Mesothelial cell of epicardium (in vitro differentiated cells): Measurements from ENCODE around the gene STAG3. TPM values are rescaled to one million over a fixed set of nuclear protein-coding genes. Genes with fewer than 3 reads are reported as not detected.

Source experiments
- DNase-seq, 2 experiments: peaks; one replicate each; pipeline ENCODE4 v3.0.0; 2021; ENCODE audit warnings: low spot score in 2 of 2; ENCODE audit not compliant: unreplicated experiment in 2 of 2
- H3K27ac Mint-ChIP-seq: 2 replicates; pipeline ENCODE4 v1.8.0; 2021; ENCODE audit warnings: mixed read lengths
- H3K27me3 Mint-ChIP-seq: 2 replicates; pipeline ENCODE4 v1.8.0; 2021; ENCODE audit warnings: low read depth, mixed read lengths
- H3K36me3 Mint-ChIP-seq: 2 replicates; pipeline ENCODE4 v1.8.0; 2021; ENCODE audit warnings: mixed read lengths
- H3K4me1 Mint-ChIP-seq: 2 replicates; pipeline ENCODE4 v1.8.0; 2021; ENCODE audit warnings: mixed read lengths
- H3K4me3 Mint-ChIP-seq: 2 replicates; pipeline ENCODE4 v1.8.0; 2021; ENCODE audit warnings: mild to moderate bottlenecking, moderate library complexity, mixed read lengths
- H3K9me3 Mint-ChIP-seq: 2 replicates; pipeline ENCODE4 v1.8.0; 2021; ENCODE audit warnings: mixed read lengths
- CTCF ChIP-seq: fragments of 200-600 bp; sonication (generic); IDR thresholded peaks from one replicate; pipeline ENCODE4 v1.5.0; 2021; ENCODE audit warnings: antibody characterized with exemption; ENCODE audit not compliant: unreplicated experiment
- total RNA-seq: library from RNA; stranded (reverse); gene quantifications from 3 replicates; pipeline ENCODE4 v1.2.1, GENCODE V29; 2021

STAG3 gene
- total RNA-seq, 1 donor from 2014 or later, result 0.94 TPM

- peaks cover 2% of the 10 kb centered on the region for H3K36me3 Mint-ChIP-seq
- no peak overlapping the region for H3K27ac Mint-ChIP-seq
- DNase-seq, result no peak
- TF ChIP-seq CTCF, result no peak
- H3K4me3 Mint-ChIP-seq, result peak overlapping the region; percentile 76
- H3K9me3 Mint-ChIP-seq, result no peaks in the 10 kb centered on the region
- H3K4me1 Mint-ChIP-seq, result peaks cover 42% of the 10 kb centered on the region
- peaks cover 36% of the 10 kb centered on the region for H3K27me3 Mint-ChIP-seq
Measured at GRCh38 chr7:100166970-100167911, 10.5 kb upstream of the STAG3 start.

- no peak for DNase-seq
- no peak for TF ChIP-seq CTCF
Measured at GRCh38 chr7:100167912-100168323, 9.8 kb upstream of the STAG3 start.

GRCh38 chr7:100169147-100169850 is 8.4 kb upstream of the STAG3 start:
- H3K27ac Mint-ChIP-seq, result no peak overlapping the region
- no peaks in the 10 kb centered on the region for H3K9me3 Mint-ChIP-seq
- H3K4me1 Mint-ChIP-seq, result peaks cover 35% of the 10 kb centered on the region
- H3K36me3 Mint-ChIP-seq, result peaks cover 10% of the 10 kb centered on the region
- TF ChIP-seq CTCF, result no peak
- peaks cover 36% of the 10 kb centered on the region for H3K27me3 Mint-ChIP-seq
- DNase-seq, result no peak
- peak overlapping the region; percentile 76 for H3K4me3 Mint-ChIP-seq

More at GRCh38 chr7:100167912-100168323, 9.8 kb upstream of the STAG3 start:
- peaks cover 40% of the 10 kb centered on the region for H3K4me1 Mint-ChIP-seq
- peak overlapping the region; percentile 76 for H3K4me3 Mint-ChIP-seq
- H3K27me3 Mint-ChIP-seq, result peaks cover 36% of the 10 kb centered on the region
- H3K9me3 Mint-ChIP-seq, result no peaks in the 10 kb centered on the region
- peaks cover 2% of the 10 kb centered on the region for H3K36me3 Mint-ChIP-seq
- peak overlapping the region; percentile 79 for H3K27ac Mint-ChIP-seq

- TF ChIP-seq CTCF, result no peak
- Mint-ChIP-seq H3K9me3 (no peaks in the 10 kb centered on the region), H3K4me3 (peak overlapping the region; percentile 57), H3K27ac (peak overlapping the region; percentile 5), H3K4me1 (peaks cover 38% of the 10 kb centered on the region), H3K36me3 (peaks cover 14% of the 10 kb centered on the region), H3K27me3 (peaks cover 35% of the 10 kb centered on the region)
- DNase-seq, result no peak
Measured at GRCh38 chr7:100170101-100170897, 7.4 kb upstream of the STAG3 start.

- H3K27me3 Mint-ChIP-seq, result peaks cover 29% of the 10 kb centered on the region
- peaks cover 16% of the 10 kb centered on the region for H3K36me3 Mint-ChIP-seq
- H3K4me1 Mint-ChIP-seq, result peaks cover 44% of the 10 kb centered on the region
- no peak for DNase-seq
- no peaks in the 10 kb centered on the region for H3K9me3 Mint-ChIP-seq
- peak overlapping the region; percentile 57 for H3K4me3 Mint-ChIP-seq
- TF ChIP-seq CTCF, result no peak
- no peak overlapping the region for H3K27ac Mint-ChIP-seq
Measured at GRCh38 chr7:100171087-100171681, 6.5 kb upstream of the STAG3 start.
